NCI-H187 treated with DMSO at 0.1 percent for 48 hours (cell line): Measurements from ENCODE around the gene ITGB2.
"Not testable (repeated sequence)": the region's sequence is repeated elsewhere in the genome, so short reads cannot be mapped to it uniquely, and the experiment has no call there.

Source experiments
- DNase-seq: peaks from one replicate; lab custom pipeline; 2025; lab: John Stamatoyannopoulos, UW

The ITGB2 gene

DNA sequence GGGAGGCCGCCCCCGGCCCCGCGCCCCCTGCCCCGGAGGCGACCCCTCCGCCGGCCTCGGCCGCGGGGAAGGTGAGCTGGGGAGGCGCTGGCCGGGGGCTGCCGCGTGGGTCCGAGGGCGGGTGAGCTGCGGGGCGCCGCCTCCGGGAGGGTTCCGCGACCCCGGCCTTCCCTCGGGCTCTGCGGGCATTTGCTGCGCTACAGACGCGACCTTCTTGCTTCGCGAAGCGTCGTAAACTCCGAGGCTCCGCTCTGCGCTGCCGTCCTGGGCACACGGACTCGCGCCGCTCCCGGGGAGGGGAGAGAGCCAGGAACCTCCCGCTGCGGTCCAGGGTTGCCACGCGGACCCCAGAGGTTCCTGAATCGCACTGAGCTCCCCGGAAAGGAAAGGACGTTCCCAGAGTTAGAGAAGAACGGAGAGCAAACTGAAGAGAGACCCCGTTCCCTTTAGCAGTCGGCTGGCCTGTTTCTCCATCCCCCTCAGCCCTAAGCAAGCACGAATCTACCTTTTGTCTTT lies 19.5 kb upstream of the ITGB2 start:
- no peak for DNase-seq

DNA sequence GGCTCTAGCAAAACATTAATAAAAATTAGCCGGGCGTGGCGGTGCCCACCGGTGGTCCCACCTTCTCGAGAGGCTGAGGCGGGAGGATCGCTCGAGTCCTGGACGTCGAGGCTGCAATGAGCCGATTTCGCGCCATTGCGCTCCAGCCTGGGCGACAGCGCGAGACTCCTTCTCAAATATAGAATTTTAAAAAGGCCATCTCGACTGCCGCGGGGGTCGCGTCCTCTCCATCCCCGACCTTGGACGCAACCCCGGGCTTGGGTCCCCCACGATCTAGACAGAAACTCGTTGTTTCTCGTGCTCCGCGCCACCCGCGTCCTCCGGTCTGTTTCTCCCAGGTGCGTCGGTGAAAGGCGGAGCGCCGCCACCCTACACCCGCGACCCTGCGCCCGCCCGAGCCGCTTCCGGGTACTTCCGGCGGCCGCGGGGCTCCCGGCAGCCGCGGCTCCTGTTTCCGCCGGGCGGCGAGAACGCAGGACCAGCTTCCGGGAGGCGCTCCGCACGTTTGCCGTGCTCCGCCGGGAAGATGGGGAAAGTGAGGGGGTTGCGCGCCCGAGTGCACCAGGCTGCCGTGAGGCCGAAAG lies 18.9 kb upstream of the ITGB2 start, which contains the start of gene SLX9:
TSS of gene SLX9 (plus strand) at position 498 of the 584 bp plus-strand sequence. CDS start at position 527, 29 bp downstream.
- DNase-seq: peak; percentile 37

DNA sequence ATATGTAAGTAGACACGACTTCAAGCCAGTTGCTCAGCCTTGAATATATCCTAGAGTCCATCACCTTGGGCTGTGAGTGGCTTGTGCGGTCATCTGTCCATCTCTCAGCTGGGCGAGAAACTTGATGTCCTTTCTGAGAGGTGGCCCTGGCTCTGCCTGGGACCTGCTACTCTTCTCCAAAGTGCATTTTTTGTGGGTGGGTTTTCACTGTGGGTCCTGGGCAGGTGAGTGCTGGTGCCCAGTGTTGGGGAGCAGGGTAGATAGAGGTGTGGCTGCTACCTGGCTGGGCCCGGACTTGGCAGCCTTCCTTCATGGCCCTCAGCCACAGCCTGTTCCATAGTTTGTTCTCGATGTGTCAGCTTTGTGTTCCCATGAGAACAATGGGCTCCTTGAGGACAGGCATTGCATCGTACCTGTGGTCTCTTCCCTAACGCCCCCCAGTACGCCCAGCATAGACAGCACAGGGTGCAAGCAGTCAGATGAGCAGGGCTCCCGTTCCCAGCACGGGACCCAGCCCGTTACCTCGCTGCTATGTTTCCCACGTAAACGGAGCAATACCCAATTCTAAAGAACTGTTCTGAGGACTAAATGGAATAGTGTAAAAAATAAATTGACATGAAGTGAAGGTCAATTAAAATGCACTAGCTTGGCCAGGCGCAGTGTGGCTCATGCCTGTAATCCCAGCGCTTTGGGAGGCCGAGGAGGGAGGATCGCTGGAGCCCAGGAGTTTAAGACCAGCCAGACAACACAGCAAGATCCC lies 18.3 kb upstream of the ITGB2 start:
- no peak for DNase-seq

DNA sequence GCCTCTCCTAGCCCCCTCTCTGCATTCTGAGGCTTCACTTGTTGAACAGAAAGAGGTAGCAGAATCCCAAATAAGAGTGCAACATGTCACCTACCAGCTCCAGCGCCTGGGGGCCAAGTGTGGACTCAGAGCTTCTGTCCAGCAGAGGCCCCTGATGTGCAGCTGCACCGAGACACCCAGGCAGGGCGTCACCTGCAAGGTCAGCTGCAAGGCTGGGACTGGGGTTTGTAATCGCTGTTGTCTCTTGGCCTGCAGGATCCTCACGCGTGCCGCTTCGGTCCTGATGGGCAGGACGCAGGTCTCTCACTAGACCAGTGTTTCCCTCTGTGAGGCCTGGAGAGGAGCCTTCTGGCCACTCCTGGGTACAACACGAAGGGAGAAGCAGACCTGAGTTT lies 14.8 kb upstream of the ITGB2 start:
- DNase-seq: no peak

DNA sequence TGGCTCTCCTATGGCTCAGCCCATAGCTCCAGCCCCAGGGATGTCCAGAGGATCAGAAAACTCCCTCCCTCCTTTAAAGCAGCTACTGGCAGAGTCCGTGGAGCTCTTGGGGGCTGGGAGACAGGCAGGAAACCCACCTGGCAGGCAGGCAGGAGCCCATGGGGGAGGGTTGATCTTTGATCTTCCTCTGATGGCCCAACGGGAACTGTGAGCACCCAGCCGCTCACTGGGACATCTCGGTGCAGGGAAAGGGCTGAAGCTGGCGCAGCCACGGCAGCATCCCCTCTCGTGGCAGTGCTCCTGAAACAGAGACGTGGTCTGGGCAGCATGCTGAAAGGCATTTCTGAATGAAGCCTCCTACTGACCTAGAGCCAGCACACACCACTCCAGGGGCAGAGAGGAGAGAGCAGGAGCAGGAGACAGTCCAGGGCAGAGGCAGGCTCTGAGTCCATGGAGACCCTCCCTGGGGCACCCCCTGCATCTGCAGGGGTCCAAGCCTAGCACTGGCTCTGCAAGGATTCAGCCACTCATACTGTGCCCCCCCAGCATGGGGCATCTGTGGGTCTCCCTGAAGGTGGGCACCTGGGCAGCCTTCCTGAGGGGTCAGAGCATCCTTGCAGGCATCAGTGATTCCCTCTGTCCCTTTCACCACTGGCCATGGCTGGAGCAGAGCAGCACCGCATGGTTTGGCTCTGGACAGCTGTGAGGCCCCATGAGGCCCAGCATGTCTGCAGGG lies 14.3 kb upstream of the ITGB2 start:
- DNase-seq: no peak

DNA sequence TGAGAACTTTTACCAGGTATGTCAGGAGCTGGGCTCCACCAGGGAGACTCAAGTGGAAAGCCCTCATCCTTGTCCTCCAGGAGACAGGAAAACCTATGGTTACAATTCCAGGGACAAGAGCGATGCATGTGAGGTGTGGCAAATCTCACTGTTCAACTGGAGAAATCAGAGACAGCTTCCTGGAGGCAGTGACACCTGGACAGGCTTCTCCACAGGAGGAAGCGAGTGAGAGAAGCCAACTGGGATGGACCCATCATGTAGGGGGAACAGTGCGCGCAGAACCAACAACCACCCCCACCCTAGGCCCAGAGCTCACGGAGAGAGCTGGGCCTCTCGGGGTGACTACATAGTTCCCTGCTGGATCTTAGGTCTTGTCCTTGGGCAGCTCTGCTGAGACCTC lies 13.6 kb upstream of the ITGB2 start:
- no peak for DNase-seq

DNA sequence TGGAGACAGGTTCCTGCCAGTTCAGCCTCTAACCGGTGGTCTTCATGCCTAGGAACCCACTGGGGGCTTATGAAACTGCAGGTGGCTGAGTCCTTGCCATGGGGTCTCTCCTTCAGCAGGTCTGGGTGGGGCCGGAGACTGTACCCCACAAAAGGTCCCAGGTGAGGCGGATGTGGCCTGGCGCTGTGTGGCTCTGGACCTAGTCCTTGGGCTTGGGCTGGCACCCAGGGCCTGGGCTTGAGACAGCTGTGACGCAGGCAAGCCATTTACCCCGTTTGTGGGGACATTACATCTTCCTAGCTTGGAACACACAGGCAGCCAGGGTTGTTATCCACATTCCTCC lies 13.2 kb upstream of the ITGB2 start:
- no peak for DNase-seq

DNA sequence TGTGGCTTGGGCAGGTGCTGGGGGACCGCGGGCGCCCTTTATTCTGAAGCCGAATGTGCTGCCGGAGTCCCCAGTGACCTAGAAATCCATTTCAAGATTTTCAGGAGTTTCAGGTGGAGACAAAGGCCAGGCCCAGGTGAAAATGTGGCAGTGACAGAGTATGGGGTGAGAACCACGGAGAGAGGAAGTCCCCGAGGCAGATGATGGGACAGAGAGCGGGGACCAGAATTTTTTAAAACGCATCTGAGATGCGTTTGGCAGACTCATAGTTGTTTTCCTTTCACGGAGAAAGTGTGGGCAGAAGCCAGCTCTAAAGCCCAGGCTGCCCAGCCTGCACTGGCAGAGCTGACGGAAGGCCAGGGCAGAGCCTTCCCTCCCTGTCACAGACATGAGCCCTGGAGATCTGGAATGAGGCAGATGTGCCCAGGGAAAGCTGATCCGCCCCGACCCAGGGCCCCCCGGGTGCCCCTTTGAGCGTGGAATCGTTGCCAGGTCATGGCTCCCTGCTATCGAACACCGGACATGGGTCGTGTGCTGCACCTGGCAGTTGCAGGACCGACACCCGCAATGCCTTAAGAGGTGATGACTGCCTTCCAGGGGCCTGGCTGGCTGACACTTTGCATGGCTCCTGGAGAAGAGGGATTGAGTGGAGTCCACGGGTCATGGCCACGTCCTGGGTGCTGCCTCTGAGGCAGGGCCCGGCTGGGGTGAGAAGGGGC lies 12.7 kb upstream of the ITGB2 start:
- DNase-seq: no peak

DNA sequence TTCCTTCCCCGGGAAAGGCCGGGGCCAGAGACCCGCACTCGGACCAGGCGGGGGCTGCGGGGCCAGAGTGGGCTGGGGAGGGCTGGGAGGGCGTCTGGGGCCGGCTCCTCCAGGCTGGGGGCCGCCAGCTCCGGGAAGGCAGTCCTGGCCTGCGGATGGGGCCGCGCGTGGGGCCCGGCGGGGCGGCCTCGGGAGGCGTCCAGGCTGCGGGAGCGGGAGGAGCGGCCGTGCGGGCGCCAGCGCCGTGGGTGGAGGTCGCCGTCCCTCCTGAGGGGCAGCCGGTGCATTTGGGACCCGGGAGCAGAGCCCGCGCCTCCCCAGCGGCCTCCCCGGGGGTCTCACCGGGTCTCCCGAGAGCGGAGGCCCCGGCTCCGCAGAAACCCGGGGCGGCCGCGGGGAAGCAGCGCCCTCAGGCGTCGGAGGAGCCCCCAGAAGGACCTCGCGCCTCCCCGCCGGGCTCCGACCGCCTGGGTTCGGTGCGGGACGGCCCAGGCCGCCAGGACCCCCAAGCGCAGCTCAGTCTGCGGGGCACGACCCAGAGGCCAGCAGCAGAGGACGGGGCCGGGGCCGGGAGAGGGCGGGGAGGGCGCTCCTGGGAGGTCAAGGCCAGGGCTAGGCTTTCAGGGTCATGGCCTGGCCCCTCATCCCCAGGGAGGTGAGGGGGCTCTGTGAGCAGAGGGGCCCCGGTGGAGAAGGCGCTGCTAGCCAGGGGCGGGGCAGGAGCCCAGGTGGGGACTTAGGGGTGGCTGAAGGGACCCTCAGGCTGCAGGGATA lies 11.9 kb upstream of the ITGB2 start:
- DNase-seq: no peak

DNA sequence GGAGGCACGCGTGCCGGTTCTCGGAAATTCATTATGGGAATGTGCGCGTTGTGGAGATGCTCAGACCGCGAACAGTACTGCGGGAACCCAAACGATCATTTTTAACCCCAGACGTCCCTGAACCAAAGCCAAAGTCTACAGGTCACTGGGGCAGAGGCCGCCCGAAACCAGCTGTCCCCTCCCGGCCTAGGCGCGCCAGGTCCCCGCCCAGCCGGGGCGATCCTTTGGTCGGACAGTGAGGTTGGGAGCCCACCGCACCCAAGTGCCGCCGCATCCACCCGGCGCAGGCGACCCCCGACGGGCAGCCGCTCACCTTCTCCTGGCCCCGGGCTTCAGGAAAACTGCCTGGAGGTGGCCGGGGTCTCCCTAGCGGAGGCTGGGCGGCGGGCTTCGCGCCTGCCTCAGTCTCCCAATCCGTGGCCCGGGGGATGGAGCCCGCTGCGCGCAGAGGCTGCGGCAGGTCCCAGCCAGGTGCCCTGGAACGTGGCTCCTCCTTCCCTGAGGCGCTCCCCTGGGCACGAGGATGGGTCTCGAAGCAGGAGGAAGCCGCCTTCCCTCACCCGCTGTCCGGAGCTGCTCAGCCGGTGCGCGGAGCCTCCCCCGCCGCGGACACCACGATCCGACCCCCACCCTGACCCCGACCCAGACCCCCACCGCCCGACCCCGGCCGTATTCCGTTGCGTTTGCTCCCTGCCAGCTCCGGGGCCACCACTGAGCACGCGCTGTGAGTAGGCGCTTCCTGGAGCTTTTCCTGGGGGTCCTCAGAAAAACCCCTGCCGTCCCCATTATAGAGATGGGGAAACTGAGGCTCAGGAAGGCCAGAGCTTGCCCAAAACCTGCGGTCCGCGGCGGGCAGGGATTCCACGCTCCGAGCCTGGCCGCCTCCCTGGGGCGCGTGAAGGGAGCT lies 11.1 kb upstream of the ITGB2 start:
- DNase-seq: no peak

DNA sequence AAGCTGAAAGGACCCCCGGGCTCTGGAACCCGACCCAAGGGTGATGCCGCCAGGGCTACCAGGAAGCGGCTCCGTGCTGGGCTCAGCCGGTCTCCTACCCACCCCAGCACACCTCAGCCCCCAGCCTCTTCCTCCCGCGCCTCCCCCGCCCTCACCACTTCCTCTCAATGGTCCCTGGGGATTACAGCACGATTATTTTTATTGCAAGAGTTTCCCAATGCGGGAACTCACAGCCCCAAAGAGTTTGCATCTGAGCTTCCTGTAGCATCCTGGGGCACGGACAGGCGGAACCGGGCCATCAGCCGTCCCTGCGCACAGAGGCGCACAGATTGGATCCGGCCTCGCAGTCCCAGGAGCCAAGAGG lies 10.4 kb upstream of the ITGB2 start:
- no peak for DNase-seq

DNA sequence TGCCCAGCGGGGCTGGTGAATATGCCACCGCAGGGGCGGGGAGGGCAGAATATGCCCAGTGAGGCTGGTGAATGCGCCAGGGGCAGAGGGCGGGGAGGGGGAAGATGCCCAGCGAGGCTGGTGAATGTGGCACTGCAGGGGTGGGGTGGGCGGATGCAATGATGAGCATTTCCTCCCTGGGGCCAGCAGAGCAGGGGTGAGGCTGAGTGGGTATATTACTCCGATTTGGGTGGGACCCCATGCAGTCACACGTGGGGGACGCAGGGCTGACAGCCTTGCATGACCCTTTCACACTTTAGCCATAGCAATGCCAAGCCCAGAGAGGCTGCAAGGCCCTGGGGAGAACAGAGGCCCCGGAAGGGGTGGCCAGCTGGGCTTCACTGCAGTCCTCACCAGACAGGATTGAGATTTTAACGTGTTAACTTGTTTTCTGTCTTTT lies 9.9 kb upstream of the ITGB2 start:
- DNase-seq: no peak

DNA sequence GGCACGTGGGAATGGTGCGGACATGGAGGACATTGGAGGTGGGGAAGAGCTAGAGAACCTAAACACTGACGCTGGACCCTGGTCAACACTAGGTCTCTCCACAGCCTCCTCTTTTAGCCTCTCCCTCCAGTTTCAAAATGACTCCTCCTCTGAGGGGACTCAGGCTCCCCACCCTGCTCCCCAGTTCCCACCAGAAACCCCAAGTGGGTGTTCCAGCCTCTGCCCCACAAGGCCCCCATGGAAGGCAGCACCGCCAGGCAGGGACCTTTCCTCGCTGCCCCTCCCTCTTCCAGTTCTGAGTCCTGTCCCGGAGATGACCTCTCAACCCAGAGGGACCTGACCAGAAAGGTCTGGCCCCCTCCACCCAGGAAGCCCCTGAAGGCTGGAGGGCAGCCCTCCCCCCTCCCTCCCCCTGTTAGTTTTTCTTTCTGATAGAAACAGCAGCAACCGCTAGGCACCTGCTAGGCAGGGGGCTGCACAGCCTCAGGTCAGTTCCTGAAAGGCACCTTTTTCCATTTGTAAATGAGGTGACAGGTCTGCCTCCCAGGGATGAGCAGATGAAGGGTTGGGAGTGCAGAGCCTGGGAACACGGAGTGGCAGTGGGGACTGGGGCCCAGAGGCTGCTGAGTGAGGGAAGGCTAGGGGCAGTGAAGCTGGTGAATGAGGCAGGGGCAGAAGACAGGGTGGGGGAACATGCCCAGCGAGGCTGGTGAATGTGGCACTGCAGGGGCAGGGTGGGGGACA lies 9.3 kb upstream of the ITGB2 start:
- no peak for DNase-seq

DNA sequence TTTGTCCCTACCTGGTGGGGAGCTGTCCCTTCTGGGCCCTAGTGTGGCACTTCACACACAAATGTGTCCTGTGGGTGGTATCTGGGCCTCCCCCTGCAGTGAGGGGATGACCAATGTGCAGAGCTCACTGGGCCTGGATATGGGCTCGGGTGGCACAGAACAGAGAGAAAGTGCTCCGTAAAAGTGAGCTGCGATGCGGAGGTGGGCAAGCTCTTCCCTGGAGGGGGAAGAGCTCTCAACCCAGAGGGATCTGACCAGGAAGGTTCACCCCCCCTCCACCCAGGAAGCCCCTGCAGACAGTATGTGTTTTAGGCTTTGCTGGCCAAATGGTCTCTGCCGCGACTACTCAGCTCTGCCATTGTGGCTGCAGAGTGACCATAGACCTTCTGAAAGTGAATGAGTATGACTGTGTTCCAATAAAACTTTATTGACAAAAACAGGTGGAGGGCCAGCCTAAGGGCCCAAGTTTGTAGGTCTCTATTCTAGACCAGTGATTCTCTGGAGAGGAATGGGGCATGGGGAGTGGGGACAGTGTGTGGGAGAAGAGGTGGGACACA lies 8.6 kb upstream of the ITGB2 start:
- no peak for DNase-seq

DNA sequence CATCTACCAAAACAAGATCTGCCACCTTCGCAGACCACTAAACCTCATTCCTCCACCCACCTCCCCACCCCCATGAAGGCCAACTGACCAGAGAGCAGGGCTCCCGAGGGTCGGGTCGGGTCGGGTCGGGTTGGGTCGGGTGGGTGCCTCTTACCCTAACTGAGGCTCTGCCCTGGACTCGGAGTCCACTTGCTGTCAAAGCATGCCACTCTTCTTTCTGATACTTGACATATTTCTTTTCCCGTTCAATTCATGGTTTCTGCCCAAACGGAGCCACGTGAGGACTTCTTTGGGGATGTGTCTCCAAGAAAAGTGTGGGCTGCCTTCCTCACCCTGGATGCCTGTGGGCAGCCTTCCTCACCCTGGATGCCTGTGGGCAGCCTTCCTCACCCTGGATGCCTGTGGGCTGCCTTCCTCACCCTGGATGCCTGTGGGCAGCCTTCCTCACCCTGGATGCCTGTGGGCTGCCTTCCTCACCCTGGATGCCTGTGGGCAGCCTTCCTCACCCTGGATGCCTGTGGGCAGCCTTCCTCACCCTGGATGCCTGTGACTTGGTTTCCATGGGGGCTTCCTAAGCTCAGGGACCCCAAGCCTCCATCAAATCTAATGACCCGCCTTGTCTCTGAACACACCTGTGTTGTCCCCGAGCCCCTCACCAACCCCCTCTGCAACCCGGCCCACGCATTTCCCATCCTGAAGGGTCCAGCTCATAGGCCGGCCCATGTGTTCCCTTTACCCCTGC lies 8.0 kb upstream of the ITGB2 start:
- DNase-seq: not testable (repeated sequence)

DNA sequence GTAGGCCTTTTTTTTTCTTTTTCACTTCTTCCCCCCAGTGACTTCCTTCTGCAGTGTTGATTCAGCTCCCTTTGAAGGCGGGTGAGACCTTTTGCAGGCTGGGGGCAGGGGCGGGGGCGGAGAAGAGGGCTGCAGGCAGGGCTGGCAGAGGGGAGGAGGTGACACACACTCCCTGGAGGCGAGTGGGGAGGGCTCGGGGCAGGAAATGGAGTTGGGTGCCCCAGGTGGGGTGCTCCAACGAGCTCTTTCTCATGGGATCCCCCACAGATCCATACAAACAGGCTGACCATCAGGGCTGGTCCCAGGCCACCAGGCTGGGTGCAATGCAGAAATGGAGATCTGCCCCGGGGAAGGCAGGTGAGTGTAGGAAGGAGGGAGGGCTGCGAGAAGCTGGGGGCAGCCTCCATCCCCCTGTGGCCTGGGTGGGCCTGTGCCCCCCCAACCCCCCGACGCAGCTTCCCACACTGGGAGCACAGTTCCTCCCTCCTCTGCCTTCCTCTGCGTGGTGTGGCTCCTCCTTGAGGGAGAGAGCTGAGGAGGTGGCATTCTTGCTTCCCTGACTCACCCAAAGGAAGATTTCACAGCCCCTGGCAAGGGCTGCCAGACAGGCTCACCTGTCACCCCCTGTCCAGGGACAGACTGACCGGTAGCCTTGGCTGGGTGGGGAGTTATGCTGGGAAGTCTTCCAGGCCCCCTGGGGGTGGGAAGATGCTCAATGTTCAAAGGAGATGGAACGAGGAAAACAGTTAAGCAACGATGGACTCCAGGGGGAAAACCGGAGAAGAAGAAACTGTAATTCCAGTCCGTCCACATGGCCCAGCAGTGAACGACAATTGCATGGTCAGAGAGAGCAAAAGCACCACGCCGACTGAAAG lies 7.1 kb upstream of the ITGB2 start:
- no peak for DNase-seq

DNA sequence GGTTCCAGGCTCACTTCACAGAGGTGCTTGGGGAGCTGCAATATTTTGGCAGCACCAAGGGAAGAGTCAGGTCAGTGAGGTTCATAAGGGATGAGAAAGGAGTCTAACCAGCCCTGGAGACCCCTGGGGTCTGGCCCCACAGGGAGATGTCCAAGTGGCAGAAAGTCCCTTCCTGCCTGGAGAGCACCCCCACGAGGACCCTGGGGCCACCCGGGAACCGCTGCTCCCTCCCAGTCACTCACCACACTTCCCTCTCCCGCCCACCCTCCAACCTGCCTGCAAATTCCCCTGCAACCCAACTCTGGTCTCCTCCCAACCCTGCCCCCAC lies 6.5 kb upstream of the ITGB2 start:
- DNase-seq: no peak
